ENCODE data around the gene PPP2R5D.
"Not testable (repeated sequence)": the region's sequence is repeated elsewhere in the genome, so short reads cannot be mapped to it uniquely, and the experiment has no call there.

Gene PPP2R5D

DNA sequence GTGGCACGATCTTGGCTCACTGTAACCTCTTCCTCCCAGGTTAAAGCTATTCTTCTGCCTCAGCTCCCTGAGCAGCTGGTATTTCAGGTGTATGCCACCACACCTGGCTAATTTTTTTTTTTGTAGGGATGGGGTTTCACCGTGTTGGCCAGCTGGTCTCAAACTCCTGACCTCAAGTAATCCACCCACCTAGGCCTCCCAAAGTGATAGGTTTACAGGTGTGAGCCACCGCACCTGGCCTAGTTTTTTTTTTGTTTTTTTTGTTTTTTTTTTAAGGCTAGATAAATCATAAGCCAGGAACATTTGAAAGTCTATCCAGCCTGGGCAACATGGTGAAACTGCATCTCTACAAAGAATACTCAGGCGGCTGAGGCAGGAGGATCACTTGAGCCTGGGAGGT lies 48.0 kb downstream of the PPP2R5D start:
- ATAC-seq (no peak), DNase-seq (no peak)

- ATAC-seq (no peak), DNase-seq (no peak)
Measured at GRCh38 chr6:43033496-43034189, 49.3 kb downstream of the PPP2R5D start.

GRCh38 chr6:43034190-43034525 lies 49.8 kb downstream of the PPP2R5D start:
- ATAC-seq: no peak
- DNase-seq: no peak

DNA sequence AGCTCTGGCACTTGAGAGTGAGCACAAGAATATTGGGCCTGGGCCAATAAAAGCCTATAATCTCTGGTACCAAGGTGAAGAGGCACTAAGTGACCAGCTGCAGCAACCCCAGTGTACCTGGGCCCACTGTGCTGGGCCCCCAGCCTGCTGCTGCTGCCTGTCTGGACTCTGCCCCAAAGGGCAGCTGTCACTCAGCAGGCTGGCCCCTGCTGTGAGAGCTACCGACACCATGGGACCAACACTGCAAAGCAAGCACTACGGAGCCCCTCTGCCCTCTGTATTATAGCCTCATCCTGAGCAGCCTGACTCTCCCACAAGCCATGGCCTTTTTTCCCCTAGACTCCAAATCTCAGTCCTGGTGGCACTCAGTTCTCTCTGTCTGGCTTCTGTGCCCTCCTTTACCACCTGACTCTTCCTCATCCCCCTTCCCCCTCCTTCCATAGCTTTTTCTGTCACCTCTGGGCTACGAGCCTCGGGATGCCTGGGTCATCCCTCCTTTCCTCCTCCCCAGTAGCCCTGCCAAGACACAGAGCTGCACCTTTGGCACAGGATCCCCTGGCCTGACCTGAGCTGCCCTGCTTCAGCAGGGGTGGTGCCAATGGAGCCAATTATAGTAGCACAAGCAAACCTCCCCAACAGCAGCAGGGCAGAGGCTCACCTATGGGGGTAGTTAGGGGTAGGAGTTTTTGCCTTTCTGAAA lies 51.3 kb downstream of the PPP2R5D start:
- ATAC-seq (no peak), DNase-seq (no peak)

DNA sequence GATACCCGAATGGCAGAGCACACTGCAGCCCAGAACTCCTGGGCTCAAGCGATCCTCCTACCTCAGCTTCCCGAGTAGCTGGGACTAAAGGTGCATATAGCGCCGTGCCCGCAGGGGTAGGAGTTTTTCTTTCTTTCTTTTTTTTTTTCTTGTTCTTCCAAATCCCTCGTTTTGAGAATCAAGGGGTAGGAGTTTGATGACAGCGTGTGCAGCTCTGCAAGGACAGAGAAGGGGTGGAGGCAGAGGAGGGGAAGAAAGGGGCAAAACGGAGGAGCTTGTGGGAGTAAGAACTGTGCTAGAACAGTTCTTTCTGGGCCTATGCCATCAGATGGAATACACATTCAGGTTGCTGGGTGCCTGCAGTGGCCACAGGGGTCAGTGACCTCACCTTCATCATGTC lies 52.3 kb downstream of the PPP2R5D start:
- DNase-seq: no peak

DNA sequence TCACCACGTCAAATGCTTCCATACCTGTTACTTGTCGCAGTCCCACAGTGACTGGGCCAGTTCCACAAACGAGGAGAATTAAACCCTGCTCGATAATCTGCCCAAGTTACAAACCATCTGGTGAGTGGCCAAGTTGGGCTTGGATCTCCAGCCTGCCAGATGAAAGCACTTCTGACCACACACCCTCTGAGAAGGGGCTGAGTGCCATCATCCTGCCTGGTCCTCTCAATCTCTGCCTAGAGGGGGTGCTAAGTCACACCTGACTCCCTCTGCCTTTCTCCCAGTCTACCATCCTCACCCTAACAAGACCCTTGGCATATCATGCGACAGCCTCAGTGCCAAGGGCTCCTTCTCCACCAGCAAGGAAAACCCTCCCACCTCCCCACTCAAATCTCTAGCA lies 52.8 kb downstream of the PPP2R5D start:
- no peak for ATAC-seq
- DNase-seq: no peak

More for the DNA sequence above, 52.3 kb downstream of the PPP2R5D start:
- ATAC-seq: no peak

GRCh38 chr6:43037706-43038105 lies 53.3 kb downstream of the PPP2R5D start:
- ATAC-seq (peak; percentile 12), DNase-seq (no peak)

GRCh38 chr6:43038727-43039126 lies 54.4 kb downstream of the PPP2R5D start:
- no peak for ATAC-seq
- DNase-seq: no peak

- DNase-seq: no peak
- ATAC-seq: no peak
Measured at GRCh38 chr6:43040542-43041257, 56.3 kb downstream of the PPP2R5D start.

DNA sequence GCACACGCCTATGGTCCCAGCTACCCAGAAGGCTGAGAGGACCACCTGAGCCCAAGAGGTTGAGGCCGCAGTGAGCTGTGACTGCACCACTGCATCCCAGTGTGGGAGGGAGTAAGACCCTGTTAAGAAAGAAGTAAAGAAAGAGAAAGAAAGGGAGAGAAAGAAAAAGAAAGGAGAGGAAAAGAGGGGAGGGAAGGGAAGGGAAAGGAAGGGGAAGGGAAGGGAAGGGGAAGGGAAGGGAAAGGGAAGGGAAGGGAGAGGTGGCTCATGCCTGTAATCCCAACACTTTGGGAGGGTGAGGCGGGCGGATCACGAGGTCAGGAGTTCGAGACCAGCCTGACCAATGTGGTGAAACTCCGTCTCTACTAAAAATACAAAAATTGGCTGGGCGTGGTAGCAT lies 57.1 kb downstream of the PPP2R5D start:
- not testable (repeated sequence) for ATAC-seq

GRCh38 chr6:43043310-43043709 lies 58.9 kb downstream of the PPP2R5D start:
- no peak for ATAC-seq

More for the DNA sequence above, 57.1 kb downstream of the PPP2R5D start:
- not testable (repeated sequence) for DNase-seq

DNA sequence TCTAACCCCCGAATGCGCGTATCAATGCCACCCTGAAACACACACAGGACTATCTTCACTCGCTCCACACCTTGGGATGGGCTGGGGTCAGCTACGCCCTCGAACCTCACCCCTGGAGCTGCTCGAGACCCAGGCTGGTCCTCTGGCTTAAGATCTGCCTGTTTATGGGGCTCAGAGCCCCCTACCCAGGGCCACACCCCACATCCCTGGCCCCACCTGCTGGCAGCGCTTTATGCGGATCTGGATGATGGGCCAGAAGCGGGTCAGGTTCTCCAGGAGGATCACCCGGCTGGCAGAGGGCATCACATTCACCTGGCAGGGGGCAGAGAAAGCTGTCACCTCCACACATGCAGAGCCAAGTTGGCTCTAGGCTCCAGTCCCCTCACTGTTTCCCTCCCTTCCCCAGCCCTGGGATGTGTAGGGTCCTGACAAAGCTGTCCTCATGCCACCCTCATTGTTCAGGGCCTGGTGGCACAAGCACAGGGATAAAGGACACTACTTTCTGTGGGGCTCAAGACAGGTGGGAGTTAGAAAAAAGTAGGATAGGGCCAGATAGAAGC lies 61.1 kb downstream of the PPP2R5D start:
- ATAC-seq (no peak), DNase-seq (no peak)

More at GRCh38 chr6:43043310-43043709, 58.9 kb downstream of the PPP2R5D start:
- DNase-seq: no peak

DNA sequence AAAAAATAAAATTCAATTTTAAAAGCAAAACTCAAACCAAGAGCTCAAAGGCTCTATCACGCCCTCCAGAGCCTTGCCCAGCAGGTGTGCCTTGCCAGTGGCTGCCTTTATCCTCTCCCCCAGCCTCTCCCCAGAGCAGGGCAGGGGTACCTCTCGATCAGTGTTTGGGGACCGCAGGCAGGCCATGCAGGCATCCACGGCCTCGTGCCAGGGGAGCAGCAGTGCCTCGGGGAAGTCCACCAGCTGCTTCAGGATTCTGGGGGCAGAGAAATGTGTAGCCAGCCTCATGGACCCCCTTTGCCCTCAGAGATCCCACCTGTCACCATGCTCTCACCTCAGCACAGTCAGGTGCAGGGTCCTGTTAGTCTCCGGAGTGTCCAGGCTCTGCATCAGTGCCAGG lies 63.6 kb downstream of the PPP2R5D start:
- no peak for ATAC-seq
- no peak for DNase-seq

DNA sequence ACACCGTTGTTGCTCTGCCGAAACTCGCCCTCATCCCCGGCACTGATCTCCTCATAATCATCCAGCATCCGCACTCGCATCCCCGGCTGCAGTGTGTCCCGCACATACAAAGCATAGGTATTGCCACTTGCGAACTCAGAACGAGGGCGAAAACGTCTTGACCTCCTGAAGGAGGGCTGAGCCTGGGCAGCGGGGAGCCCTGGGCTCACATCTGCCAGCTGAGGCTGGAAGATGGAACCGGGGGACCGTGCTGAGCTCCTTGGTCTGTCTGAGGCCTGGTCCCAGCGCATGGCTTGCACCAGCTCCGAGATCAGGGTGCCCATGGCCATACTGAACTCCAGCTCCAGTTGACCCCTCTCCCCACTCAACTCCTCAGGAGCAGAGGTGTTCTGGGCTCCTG lies 66.6 kb downstream of the PPP2R5D start:
- ATAC-seq: no peak
- DNase-seq: no peak

GRCh38 chr6:43052225-43052841 lies 68.0 kb downstream of the PPP2R5D start:
- ATAC-seq (no peak), DNase-seq (no peak)

GRCh38 chr6:43052842-43053544 lies 68.6 kb downstream of the PPP2R5D start:
- DNase-seq: peak; percentile 14
- ATAC-seq: peak; percentile 34

- DNase-seq (peak; percentile 93), ATAC-seq (peak; percentile 98)
Measured at GRCh38 chr6:43053545-43054205, 69.3 kb downstream of the PPP2R5D start, which contains the start of gene CUL7. Gene CUL7 (minus strand): TSS chr6:43053851. CDS start chr6:43052788, 1,063 bp downstream.

DNA sequence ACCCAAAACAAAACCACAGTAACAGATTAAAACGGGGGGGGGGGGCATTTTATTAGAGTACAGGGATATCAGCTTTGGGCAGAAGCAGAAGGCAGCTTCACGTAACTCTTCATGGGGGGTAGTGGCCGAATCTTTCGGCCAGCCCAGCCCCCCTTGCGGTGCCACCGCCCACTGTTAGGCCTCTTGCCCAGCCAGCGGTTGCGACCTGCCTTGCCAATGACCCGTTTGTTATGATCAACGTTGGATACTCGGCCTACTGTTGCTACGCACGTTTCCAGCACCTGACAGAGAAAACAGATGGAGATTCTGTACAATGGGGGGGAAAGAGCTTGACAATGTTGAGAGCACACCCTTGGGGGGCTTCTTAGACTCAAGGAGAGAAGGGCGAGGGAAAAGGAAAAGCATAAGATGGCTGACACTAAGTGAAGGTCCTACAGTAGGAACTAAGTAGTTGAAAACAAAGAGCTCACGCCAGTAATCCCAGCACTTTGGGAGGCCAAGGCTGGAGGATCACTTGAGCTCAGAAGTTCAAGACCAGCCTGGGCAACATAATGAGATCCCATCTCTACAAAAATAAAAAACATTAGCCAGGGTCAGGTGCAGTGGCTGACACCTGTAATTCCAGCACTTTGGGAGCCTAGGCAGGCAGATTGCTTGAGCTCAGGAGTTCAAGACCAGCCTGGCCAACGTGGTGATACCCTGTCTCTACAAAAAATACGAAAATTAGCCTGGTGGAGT lies 70.0 kb downstream of the PPP2R5D start:
- ATAC-seq: no peak
- DNase-seq: no peak

DNA sequence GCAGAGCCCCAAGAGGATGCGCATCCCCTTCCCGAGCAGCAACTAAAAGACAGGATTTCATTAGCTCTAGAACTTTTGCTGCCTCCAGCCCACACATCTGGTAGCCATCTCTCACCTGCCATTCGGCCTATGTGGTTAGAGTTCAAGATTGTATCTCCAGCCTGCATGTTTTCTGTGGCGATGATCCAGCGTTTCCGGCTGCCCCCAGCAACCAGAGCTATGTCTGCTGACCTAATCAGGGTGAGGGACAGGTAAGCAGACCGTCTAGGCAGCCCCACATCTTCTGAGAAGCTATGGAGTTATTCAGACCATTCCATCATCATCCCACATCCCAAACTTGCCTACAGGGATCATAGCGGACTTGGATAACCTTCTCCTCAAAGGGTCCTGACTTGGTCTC lies 71.6 kb downstream of the PPP2R5D start:
- DNase-seq (no peak), ATAC-seq (no peak)

GRCh38 chr6:43058531-43058930 lies 74.2 kb downstream of the PPP2R5D start:
- DNase-seq (no peak), ATAC-seq (no peak)

Data from stimulated activated naive CD8-positive, alpha-beta T cell treated with anti-CD3 and anti-CD28 coated beads, Interleukin-15, Interleukin-2, amounts not matched to agents 100 U/mL and 50 U/mL, for 24 hours (primary cell).